Liver (tissue), 3 donors: ENCODE results near the gene BCAS1.

Source experiments
- CTCF ChIP-seq: fragments of 150-350 bp; IDR thresholded peaks from 2 replicates; pipeline ENCODE4 v1.5.1; 2017; ENCODE audit warnings: improper control_type of control experiment, low read depth, low read length; ENCODE audit not compliant: missing input control
- MAX ChIP-seq: IDR thresholded peaks from 2 replicates; pipeline ENCODE4 v1.6.1; 2016; ENCODE audit warnings: antibody characterized with exemption
- RAD21 ChIP-seq, 2 donors: IDR thresholded peaks; 2 replicates each; pipeline ENCODE4 v1.6.1; 2016; ENCODE audit warnings: antibody characterized with exemption in 2 of 2, mild to moderate bottlenecking in 2 of 2
- REST ChIP-seq: IDR thresholded peaks from 2 replicates; pipeline ENCODE4 v1.6.1; 2016; ENCODE audit warnings: antibody characterized with exemption, mild to moderate bottlenecking
- SP1 ChIP-seq: IDR thresholded peaks from 2 replicates; pipeline ENCODE4 v1.6.1; 2018; ENCODE audit warnings: antibody characterized with exemption, mild to moderate bottlenecking
- donor health status: healthy.
- donor health status: healthy.

GRCh38 chr20:53948383-53949318 lies 121.7 kb downstream of the BCAS1 start:
- TF ChIP-seq CTCF: no peak
- TF ChIP-seq REST: no peak
- no peak for TF ChIP-seq MAX
- no peak for TF ChIP-seq SP1
- no peak for TF ChIP-seq RAD21 (IDR thresholded peaks at IDR 0.05)
